DLD1 (cell line): Measurements from ENCODE around the gene NEU2.

ENCODE experiments used
- in situ Hi-C: cut with HindIII; loops from 2 replicates; pipeline ENCODE4 v1.10.0; 2017; ENCODE audit warnings: low sequenced_read_pairs

Gene NEU2

GRCh38 chr2:233032551-233033320 is at the start of gene NEU2:
Gene NEU2, plus strand, starts transcription at chr2:233032672. Its CDS starts 0 bp downstream, at chr2:233032672.
- in situ Hi-C loops: no loop called here

- in situ Hi-C loops: loop anchor here (25.0 kb wide), 1 partner anchor 104 kb away; no protein-coding TSS in a partner anchor
Measured at GRCh38 chr2:232982926-232983668, 49.4 kb upstream of the NEU2 start.

- in situ Hi-C loops: loop anchor here (25.0 kb wide), 1 partner anchor 104 kb away; no protein-coding TSS in a partner anchor
Measured at GRCh38 chr2:232983669-232984140, 48.8 kb upstream of the NEU2 start.

GRCh38 chr2:232984451-232985207 is 47.8 kb upstream of the NEU2 start:
- in situ Hi-C loops: loop anchor here (25.0 kb wide), 1 partner anchor 103 kb away; no protein-coding TSS in a partner anchor

- in situ Hi-C loops: loop anchor here (25.0 kb wide), 1 partner anchor 101 kb away; no protein-coding TSS in a partner anchor
Measured at GRCh38 chr2:232986155-232986554, 46.3 kb upstream of the NEU2 start.

GRCh38 chr2:232993231-232993821 is 39.1 kb upstream of the NEU2 start:
- in situ Hi-C loops: loop anchor here (25.0 kb wide), 1 partner anchor 94 kb away; no protein-coding TSS in a partner anchor

- in situ Hi-C loops: loop anchor here (25.0 kb wide), 1 partner anchor 93 kb away; no protein-coding TSS in a partner anchor
Measured at GRCh38 chr2:232994446-232994845, 38.0 kb upstream of the NEU2 start.

- in situ Hi-C loops: loop anchor here (25.0 kb wide), 1 partner anchor 89 kb away; no protein-coding TSS in a partner anchor
Measured at GRCh38 chr2:232997749-232998665, 34.5 kb upstream of the NEU2 start.

- in situ Hi-C loops: loop anchor here (25.0 kb wide), 1 partner anchor 89 kb away; no protein-coding TSS in a partner anchor
Measured at GRCh38 chr2:232998666-232998985, 33.8 kb upstream of the NEU2 start.

- in situ Hi-C loops: loop anchor here (25.0 kb wide), 1 partner anchor 88 kb away; no protein-coding TSS in a partner anchor
Measured at GRCh38 chr2:232999354-232999753, 33.1 kb upstream of the NEU2 start.

GRCh38 chr2:233000886-233001750 is 31.4 kb upstream of the NEU2 start:
- in situ Hi-C loops: loop anchor here (25.0 kb wide), 1 partner anchor 414 kb away; no protein-coding TSS in a partner anchor

- in situ Hi-C loops: loop anchor here (25.0 kb wide), 1 partner anchor 416 kb away; no protein-coding TSS in a partner anchor
Measured at GRCh38 chr2:233002829-233003657, 29.4 kb upstream of the NEU2 start.

GRCh38 chr2:233003658-233004555 is 28.6 kb upstream of the NEU2 start:
- in situ Hi-C loops: loop anchor here (25.0 kb wide), 1 partner anchor 417 kb away; no protein-coding TSS in a partner anchor

- in situ Hi-C loops: loop anchor here (25.0 kb wide), 1 partner anchor 418 kb away; no protein-coding TSS in a partner anchor
Measured at GRCh38 chr2:233005096-233005495, 27.4 kb upstream of the NEU2 start.

- in situ Hi-C loops: loop anchor here (25.0 kb wide), 1 partner anchor 419 kb away; no protein-coding TSS in a partner anchor
Measured at GRCh38 chr2:233006648-233007047, 25.8 kb upstream of the NEU2 start.

- in situ Hi-C loops: loop anchor here (25.0 kb wide), 1 partner anchor 420 kb away; no protein-coding TSS in a partner anchor
Measured at GRCh38 chr2:233007270-233007669, 25.2 kb upstream of the NEU2 start.
